Thyroid gland (tissue), 4 donors: ENCODE data around the gene ALG12.

Experiments
- CTCF ChIP-seq, 6 experiments: fragments of 200-600 bp in 3 of 6; fragments of 450-650 bp in 3 of 6; sonication (generic) in 3 of 6; IDR thresholded peaks; one replicate each; pipeline ENCODE4 v1.5.1; 2016 to 2019; ENCODE audit warnings: antibody characterized with exemption in 6 of 6, mild to moderate bottlenecking in 2 of 6, inconsistent platforms in 1 of 6, moderate library complexity in 1 of 6
- POLR2A ChIP-seq, 2 donors: fragments of 450-650 bp; IDR thresholded peaks; one replicate each; pipeline ENCODE4 v1.6.1; 2017; ENCODE audit warnings: antibody characterized with exemption in 2 of 2, mild to moderate bottlenecking in 2 of 2, moderate library complexity in 1 of 2

- TF ChIP-seq CTCF (IDR thresholded peaks at IDR 0.05) (no peak), POLR2A (IDR thresholded peaks at IDR 0.05) (peak in 1 of 2 donors; percentile 49)
These were observed 30.1 kb upstream of the ALG12 start for GRCh38 chr22:49948116-49948957.
